H1 (cell line): ENCODE results near the gene ARHGEF28. TPM values are rescaled to one million over a fixed set of nuclear protein-coding genes. Genes with fewer than 3 reads are reported as not detected.

Experiments
- RAD21 ChIP-seq, 2 experiments: IDR thresholded peaks in 1 of 2; conservative IDR thresholded peaks in 1 of 2; 2 replicates each; pipeline ENCODE4 v1.6.1; 2011; ENCODE audit warnings: low read depth in 2 of 2, low read length in 2 of 2, improper control_type of control experiment in 1 of 2, inconsistent platforms in 1 of 2, mild to moderate bottlenecking in 1 of 2, moderate library complexity in 1 of 2
- polyA plus RNA-seq, 7 experiments: library from polyadenylated mRNA; depleted of rRNA in 3 of 7; stranded (reverse) in 5 of 7; unstranded in 2 of 7; fragments of >200 nt in 5 of 7; fragments of 200-250 nt in 2 of 7; gene quantifications; 1 replicate in 5 of 7; 2 replicates in 1 of 7; 4 replicates in 1 of 7; pipeline versions ENCODE4 v1.2.1 to v1.2.3, GENCODE V29; 2011 to 2013; ENCODE audit warnings: missing spikeins in 2 of 7, mixed read lengths in 2 of 7
- total RNA-seq: library from RNA; stranded (reverse); fragmentation: NEBNext Ultra II Directional; extraction: Animal tissue kit (Norgen Biotek cat#: 25700); gene quantifications from 2 replicates; pipeline ENCODE4 v1.2.1, GENCODE V29; 2021

The ARHGEF28 gene
- total and polyA plus RNA-seq, 2 of the 8 experiments (the other 6 are each of a cell fraction or from before 2014, with no cell fraction given), result 0.33 to 1.0 TPM

GRCh38 chr5:73861313-73861988 lies 235.5 kb downstream of the ARHGEF28 start (continued):
- no peak for TF ChIP-seq RAD21 (IDR thresholded peaks at IDR 0.05 in 1 of 2, conservative IDR thresholded peaks at IDR 0.05 in 1 of 2; ENCODE audit: low read depth in 2 of 2, low read length in 2 of 2)
